Stimulated activated CD8-positive, alpha-beta memory T cell treated with anti-CD3 and anti-CD28 coated beads, Interleukin-12 subunit alpha, Interleukin-12 subunit beta, amount 100 ng/mL, for 24 hours (primary cell): ENCODE measurements around the gene MRTFB.
"Not testable (repeated sequence)": the region's sequence is repeated elsewhere in the genome, so short reads cannot be mapped to it uniquely, and the experiment has no call there.

Experiments
- DNase-seq: peaks from one replicate; pipeline ENCODE4 v3.0.0-alpha.2; 2020; ENCODE audit errors: extremely low read depth

MRTFB gene

DNA sequence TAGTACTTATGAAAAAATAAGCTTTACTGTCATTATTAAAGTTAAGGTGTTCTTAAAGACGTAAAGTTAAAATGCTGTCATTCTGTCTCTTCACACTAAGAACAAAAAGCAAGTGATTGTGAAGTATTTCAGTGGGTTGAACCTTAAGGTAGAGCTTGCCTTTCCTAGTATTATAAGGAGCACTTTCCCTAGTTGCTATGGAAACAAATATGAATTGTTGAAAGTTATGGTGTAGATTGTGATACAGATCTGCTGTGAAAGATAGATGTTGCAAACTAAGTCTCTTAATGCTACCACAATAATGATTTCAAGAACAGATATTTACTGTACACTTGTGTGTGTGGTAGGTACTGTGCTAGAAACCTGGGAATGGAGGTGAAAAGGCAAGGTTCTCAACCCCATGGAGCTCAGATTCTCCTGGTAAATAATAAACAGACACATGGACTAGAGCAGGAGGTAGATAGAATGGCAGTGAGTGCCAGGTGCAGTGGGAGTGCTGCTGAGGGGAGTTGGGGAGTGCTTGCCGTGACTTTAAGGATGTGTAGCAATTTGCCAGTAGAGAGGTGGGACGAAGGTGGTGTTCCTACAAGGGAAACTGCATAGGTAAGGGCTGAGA, 34.7 kb downstream of the MRTFB start:
- no peak for DNase-seq

- no peak for DNase-seq
These were observed 35.3 kb downstream of the MRTFB start for GRCh38 chr16:14106457-14106856.

GRCh38 chr16:14106961-14107360, 35.8 kb downstream of the MRTFB start:
- no peak for DNase-seq

DNA sequence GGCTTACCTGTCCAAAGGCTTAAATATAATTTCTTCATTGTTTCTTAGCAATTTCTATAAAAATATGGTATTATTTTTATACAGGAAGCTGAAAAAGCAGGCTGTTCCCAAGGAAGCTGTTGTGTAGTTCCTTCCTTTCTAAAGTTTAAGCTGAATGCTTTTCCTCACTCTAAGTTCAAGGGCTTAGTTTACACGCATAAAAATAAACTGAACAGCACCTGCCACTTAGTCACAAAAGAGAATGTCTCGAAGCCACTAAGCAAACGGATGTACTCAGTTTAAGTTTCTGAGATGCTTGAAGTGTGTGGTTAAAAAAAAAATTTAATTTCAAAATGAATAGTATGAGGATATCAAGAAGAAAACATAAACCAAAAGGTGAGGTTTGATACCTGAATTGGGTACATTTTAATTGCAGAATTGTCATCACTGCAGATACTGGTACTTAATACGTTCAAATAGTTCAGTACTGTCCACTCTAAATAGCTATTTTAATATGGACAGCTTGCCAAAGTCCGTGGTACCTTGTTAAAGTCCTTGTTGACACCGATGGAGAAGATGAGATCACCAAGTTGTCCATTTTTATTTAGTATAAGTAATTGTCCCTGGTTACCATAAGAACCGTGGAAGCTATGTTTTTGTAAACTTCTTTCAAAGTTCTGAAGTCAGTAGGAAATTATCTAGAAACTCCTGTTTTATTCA, 38.1 kb downstream of the MRTFB start:
- no peak for DNase-seq

DNA sequence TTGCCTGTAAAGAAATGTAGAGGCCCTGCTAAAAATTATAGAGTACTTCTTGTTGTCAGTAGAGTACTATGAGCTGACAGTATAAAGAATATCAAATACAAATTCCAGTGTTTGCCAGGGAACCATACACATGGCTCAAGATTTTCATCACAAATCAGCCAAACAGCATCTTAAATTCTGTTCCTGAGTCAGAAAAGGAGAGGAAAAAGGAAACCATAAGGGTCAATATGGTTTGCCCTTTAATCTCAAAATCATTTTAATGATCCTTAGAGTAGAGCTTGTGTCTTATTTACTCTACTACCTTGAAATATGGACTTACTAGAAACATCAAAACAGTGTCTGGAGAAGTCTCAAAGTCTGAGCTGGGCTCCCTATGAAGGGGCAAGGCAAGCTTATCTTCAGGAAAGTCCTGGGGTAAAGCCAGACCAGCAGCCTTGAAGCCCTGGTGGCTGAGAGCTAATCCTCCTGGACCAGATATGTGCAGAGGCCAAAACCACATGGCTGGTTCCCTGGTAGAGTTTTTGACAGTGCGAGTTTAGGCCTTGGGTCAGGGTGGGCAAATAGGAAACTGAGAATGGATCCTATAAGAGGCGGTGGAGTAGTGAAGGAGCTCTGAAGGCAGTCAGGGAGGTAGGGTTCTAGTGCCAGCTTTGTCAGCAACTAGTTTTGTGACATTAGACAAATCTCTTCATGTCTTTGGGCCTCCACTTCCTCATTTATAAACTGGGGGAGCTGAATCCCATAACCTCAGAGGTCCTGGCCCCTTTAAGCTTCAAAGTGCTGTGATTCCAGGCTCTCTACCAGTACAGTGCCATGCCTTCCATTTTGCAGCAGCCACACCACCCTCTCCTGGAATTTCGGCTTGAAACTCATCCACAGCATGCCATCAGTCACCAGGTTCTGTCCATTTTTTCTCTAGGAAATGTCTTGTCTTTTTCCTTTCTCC, 38.9 kb downstream of the MRTFB start:
- no peak for DNase-seq

- no peak for DNase-seq
These were observed 39.7 kb downstream of the MRTFB start for GRCh38 chr16:14110728-14111251.

GRCh38 chr16:14111713-14112538, 40.8 kb downstream of the MRTFB start:
- DNase-seq, result no peak

DNA sequence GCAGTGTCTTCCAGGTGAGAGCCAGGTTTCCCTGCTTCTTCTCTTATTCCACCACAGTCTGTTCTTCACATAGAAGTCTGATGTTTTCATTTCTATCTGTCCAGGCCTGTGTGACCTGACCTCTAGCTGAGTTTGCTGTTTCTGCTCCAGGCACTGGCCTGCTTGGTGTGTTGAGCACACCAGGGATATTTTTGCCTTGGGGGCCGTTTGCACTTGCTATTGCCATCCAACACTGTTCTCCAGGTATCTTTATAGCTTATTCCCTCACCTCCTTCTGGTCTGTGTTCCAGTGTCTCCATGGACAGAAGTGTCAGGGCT, 41.4 kb downstream of the MRTFB start:
- no peak for DNase-seq

DNA sequence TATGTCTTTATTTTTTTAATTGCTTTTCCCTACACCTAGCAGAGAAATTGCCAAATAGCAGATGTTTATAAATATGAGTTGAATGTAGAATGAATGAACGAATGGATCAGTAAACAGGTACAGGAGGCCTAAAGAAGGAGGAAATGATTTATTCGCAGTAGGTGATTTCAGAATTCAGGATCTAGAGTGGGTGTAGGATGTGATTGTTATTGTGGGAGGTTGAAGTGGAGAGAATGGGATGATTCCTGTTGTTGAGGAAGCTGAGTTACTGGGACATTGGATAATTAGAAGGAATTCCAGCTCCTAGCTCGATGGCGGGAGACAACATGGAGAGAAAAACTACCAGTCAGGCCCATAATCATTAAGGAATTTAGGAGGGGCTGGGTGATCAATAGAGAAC, 42.2 kb downstream of the MRTFB start:
- DNase-seq, result no peak

- DNase-seq, result no peak
These were observed 45.9 kb downstream of the MRTFB start for GRCh38 chr16:14117051-14117450.

DNA sequence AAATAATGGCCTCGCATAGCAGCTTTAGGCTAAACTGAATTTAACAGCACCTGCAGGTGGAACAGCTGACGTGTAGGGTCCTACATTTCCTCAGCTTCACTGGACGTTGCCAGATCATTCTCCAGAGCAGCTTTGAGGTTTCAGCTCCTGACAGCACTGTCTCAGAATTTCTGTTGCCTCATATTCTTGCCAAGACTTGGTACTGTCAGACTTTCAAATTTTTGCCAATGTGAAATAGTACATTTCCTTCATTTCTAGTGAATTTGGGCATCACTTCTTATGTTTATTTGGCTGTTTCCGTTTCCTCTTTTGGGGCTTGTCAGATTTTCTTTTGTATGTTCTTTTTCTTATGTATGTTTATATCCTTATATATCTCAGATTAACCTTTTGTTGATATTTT, 48.7 kb downstream of the MRTFB start:
- DNase-seq, result no peak

GRCh38 chr16:14120335-14120734, 49.2 kb downstream of the MRTFB start:
- no peak for DNase-seq

DNA sequence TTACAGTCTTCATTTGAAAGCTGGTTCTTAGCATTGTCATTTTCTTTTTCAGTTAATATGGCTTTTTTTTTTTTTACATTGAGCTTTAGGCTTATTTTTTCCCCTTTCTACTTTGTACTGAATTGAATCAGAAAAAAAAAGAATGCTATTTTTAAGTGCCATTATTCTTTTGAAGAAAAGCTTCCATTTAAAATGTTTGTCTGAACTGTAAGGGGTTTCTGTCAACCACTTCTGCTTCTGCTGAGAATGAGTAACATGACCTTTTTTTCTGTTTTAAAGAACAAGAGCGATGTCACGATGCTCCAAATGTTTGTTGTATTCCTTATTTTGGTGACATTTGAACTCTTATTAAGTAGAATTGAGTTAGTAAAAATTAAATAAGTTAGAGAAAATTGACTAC, 50.0 kb downstream of the MRTFB start:
- no peak for DNase-seq

DNA sequence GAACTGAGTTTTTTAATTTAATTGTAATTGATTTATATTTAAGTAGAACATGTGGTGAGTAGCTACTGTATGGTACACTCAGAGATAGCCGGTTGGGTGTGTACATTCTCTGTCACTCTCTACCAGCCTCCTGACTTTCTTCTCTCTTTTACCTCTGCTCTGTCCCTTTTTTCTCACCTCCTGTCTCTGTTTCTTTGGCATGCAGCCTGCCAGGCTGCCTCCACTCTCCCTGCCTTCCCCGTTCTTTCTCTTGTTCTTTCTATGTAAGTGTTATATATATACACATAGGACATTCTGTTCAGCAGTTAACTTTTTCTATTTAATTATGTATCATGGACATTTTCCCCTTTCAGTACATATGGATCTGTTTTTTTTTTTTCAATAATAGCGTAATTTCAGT, 50.8 kb downstream of the MRTFB start:
- no peak for DNase-seq

GRCh38 chr16:14122430-14122829, 51.3 kb downstream of the MRTFB start:
- not testable (repeated sequence) for DNase-seq

- no peak for DNase-seq
These were observed 54.0 kb downstream of the MRTFB start for GRCh38 chr16:14125000-14125681.

GRCh38 chr16:14125708-14126107, 54.6 kb downstream of the MRTFB start:
- no peak for DNase-seq

DNA sequence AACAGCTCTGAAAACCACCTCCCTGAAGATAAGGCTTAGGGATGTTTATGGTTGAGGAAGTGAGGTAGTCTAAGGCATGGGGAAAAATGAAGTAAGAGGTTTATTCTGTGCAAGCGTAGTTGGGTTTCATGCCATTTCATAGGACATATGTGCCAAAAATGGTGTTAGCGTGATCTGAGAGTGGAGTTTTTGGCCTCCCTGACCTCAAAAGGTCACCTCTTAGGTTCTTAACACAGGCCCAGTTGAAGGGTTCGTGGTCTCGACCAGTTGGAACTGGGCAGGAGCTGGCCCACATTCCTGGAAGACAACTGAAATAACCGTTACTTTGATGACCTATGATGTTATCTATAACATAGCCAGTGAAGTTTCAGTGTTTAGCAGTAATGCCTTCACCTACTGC, 57.0 kb downstream of the MRTFB start:
- DNase-seq, result no peak

DNA sequence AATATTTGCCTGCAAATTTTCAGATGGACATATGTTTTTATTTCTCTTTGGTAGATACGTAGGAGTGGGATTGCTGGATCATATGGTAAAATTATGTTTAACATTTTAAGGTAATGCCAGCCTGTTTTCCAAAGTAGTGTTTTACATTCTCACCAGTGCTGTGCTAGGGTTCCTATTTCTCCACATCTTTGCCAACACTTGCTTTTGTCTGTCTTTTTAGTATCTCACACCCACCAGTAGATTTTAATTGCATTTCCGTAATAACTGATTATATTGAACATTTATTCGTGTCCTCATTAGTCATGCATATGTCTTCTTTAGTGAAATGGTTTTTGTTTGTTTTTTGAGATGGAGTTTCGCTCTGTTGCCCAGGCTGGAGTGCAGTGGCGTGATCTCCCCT, 58.4 kb downstream of the MRTFB start:
- no peak for DNase-seq

GRCh38 chr16:14131774-14132695, 60.9 kb downstream of the MRTFB start:
- no peak for DNase-seq
